ENCODE measurements around the gene SPRED1. TPM values are rescaled to one million over a fixed set of nuclear protein-coding genes. Genes with fewer than 3 reads are reported as not detected.

SPRED1 gene
- total and polyA plus RNA-seq, 9 of the 15 experiments (the other 6 are each of a cell fraction or from before 2014, with no cell fraction given), result 2.8 to 17.4 (median 7.9) TPM

DNA sequence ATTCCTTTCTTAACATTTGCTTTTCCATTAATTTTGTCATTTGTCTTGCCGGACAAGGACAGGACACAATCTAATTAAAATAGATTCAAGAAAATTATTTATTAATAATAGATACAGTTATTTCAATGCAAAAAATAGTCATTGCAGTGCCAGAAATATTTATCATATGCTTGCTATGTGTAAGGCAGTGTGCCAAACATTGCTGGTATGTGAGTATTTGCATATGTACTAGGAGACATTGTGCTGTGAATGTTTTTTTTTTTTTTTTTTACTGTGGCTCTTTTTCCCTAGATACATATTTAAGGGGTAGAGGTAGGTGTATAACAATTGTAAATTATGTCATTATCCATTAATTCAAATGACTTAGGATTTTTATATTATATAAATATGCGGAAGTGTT, 23.3 kb downstream of the SPRED1 start (continued):
- TF ChIP-seq KLF16 (IDR thresholded peaks at IDR 0.05), result no peak
- TF ChIP-seq MAFG (tag; conservative IDR thresholded peaks at IDR 0.05), result no peak
- TF ChIP-seq, protein P1, sequence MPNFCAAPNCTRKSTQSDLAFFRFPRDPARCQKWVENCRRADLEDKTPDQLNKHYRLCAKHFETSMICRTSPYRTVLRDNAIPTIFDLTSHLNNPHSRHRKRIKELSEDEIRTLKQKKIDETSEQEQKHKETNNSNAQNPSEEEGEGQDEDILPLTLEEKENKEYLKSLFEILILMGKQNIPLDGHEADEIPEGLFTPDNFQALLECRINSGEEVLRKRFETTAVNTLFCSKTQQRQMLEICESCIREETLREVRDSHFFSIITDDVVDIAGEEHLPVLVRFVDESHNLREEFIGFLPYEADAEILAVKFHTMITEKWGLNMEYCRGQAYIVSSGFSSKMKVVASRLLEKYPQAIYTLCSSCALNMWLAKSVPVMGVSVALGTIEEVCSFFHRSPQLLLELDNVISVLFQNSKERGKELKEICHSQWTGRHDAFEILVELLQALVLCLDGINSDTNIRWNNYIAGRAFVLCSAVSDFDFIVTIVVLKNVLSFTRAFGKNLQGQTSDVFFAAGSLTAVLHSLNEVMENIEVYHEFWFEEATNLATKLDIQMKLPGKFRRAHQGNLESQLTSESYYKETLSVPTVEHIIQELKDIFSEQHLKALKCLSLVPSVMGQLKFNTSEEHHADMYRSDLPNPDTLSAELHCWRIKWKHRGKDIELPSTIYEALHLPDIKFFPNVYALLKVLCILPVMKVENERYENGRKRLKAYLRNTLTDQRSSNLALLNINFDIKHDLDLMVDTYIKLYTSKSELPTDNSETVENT (CRISPR knock-in tag; IDR thresholded peaks at IDR 0.05), result no peak
- no peak for TF ChIP-seq ZNF408 (CRISPR knock-in tag; IDR thresholded peaks at IDR 0.05; ENCODE audit: low read depth)
- TF ChIP-seq, protein P2, sequence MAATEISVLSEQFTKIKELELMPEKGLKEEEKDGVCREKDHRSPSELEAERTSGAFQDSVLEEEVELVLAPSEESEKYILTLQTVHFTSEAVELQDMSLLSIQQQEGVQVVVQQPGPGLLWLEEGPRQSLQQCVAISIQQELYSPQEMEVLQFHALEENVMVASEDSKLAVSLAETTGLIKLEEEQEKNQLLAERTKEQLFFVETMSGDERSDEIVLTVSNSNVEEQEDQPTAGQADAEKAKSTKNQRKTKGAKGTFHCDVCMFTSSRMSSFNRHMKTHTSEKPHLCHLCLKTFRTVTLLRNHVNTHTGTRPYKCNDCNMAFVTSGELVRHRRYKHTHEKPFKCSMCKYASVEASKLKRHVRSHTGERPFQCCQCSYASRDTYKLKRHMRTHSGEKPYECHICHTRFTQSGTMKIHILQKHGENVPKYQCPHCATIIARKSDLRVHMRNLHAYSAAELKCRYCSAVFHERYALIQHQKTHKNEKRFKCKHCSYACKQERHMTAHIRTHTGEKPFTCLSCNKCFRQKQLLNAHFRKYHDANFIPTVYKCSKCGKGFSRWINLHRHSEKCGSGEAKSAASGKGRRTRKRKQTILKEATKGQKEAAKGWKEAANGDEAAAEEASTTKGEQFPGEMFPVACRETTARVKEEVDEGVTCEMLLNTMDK (IDR thresholded peaks at IDR 0.05; ENCODE audit: borderline replicate concordance, insufficient read depth, low read depth, low read length, poor library complexity, severe bottlenecking), result no peak
- no peak for TF ChIP-seq ZNF23 (CRISPR knock-in tag; IDR thresholded peaks at IDR 0.05)
- no peak for TF ChIP-seq ZKSCAN1 (IDR thresholded peaks at IDR 0.05; ENCODE audit: low read depth, low read length)
- TF ChIP-seq BDP1 (IDR thresholded peaks at IDR 0.05; ENCODE audit: insufficient read depth, insufficient read length), result no peak
- no peak for TF ChIP-seq TCF3 (CRISPR knock-in tag; IDR thresholded peaks at IDR 0.05)
- no peak for TF ChIP-seq GTF2A2 (tag; IDR thresholded peaks at IDR 0.05)
- no peak for TF ChIP-seq ZNF764 (CRISPR knock-in tag; IDR thresholded peaks at IDR 0.05; ENCODE audit: low read depth)
- TF ChIP-seq ZNF644 (tag; IDR thresholded peaks at IDR 0.05; ENCODE audit: low read depth), result no peak
- TF ChIP-seq, protein P3, sequence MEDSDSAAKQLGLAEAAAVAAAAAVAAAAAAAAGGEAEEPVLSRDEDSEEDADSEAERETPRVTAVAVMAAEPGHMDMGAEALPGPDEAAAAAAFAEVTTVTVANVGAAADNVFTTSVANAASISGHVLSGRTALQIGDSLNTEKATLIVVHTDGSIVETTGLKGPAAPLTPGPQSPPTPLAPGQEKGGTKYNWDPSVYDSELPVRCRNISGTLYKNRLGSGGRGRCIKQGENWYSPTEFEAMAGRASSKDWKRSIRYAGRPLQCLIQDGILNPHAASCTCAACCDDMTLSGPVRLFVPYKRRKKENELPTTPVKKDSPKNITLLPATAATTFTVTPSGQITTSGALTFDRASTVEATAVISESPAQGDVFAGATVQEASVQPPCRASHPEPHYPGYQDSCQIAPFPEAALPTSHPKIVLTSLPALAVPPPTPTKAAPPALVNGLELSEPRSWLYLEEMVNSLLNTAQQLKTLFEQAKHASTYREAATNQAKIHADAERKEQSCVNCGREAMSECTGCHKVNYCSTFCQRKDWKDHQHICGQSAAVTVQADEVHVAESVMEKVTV (CRISPR knock-in tag; IDR thresholded peaks at IDR 0.05), result no peak
